Ishikawa (cell line): ENCODE data around the gene SLC5A10.

ENCODE experiments used
- CEBPB ChIP-seq: IDR thresholded peaks from 2 replicates; pipeline ENCODE4 v1.6.1; 2012
- CREB1 ChIP-seq: IDR thresholded peaks from 2 replicates; pipeline ENCODE4 v1.6.1; 2012; ENCODE audit warnings: low read depth
- EGR1 ChIP-seq: IDR thresholded peaks from 2 replicates; pipeline ENCODE4 v1.6.1; 2012
- EP300 ChIP-seq: IDR thresholded peaks from 2 replicates; pipeline ENCODE4 v1.6.1; 2012; ENCODE audit warnings: borderline replicate concordance
- FOXM1 ChIP-seq: IDR thresholded peaks from 2 replicates; pipeline ENCODE4 v1.6.1; 2012; ENCODE audit warnings: low read depth, borderline replicate concordance
- NFIC ChIP-seq: IDR thresholded peaks from 2 replicates; pipeline ENCODE4 v1.6.1; 2012
- RAD21 ChIP-seq: IDR thresholded peaks from 2 replicates; pipeline ENCODE4 v1.6.1; 2012; ENCODE audit warnings: low read depth
- TAF1 ChIP-seq: IDR thresholded peaks from 2 replicates; pipeline ENCODE4 v1.6.1; 2012; ENCODE audit warnings: low read depth, mild to moderate bottlenecking
- TCF12 ChIP-seq: IDR thresholded peaks from 2 replicates; pipeline ENCODE4 v1.6.1; 2012; ENCODE audit warnings: low read depth
- TEAD4 ChIP-seq: IDR thresholded peaks from 2 replicates; pipeline ENCODE4 v1.6.1; 2012
- YY1 ChIP-seq: IDR thresholded peaks from 2 replicates; pipeline ENCODE4 v1.6.1; 2012; ENCODE audit warnings: low read depth
- ZBTB7A ChIP-seq: IDR thresholded peaks from 2 replicates; pipeline ENCODE4 v1.6.1; 2012; ENCODE audit warnings: low read depth
- TF ChIP-seq, protein P1 (sequence below): IDR thresholded peaks from 2 replicates; pipeline ENCODE4 v1.6.1; 2012
- TF ChIP-seq, protein P2 (sequence below): IDR thresholded peaks from 2 replicates; pipeline ENCODE4 v1.6.1; 2012
- TF ChIP-seq, protein P3 (sequence below): IDR thresholded peaks from 2 replicates; pipeline ENCODE4 v1.6.1; 2012; ENCODE audit warnings: low read depth, mild to moderate bottlenecking

The SLC5A10 gene

DNA sequence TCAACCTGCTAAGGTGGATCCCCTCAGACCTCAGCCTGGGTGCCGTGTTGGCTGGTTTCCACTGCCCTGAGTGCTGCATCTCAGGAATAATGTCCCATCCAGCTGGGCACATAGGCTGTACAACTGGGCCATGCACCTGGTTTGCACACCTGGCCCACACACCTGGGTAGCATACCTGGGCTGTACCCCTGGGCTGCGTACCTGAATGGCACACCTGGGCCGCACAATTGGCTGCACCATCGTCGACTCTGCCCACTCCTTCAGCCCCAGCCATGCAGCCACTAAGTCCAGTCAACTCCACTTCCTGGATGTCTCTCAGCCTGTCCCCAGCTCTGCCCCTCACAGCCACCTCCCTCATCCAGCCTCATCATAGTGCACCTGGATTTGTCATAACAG is 7.9 kb downstream of the SLC5A10 start:
- TF ChIP-seq CEBPB, result no peak
- no peak for TF ChIP-seq RAD21
- TF ChIP-seq TEAD4, result no peak
- TF ChIP-seq EGR1, result no peak
- TF ChIP-seq, protein P1, sequence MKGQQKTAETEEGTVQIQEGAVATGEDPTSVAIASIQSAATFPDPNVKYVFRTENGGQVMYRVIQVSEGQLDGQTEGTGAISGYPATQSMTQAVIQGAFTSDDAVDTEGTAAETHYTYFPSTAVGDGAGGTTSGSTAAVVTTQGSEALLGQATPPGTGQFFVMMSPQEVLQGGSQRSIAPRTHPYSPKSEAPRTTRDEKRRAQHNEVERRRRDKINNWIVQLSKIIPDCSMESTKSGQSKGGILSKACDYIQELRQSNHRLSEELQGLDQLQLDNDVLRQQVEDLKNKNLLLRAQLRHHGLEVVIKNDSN, result no peak
- TF ChIP-seq TAF1, result no peak
- TF ChIP-seq TCF12, result no peak
- TF ChIP-seq FOXM1, result no peak
- TF ChIP-seq CREB1, result no peak
- TF ChIP-seq, protein P2, sequence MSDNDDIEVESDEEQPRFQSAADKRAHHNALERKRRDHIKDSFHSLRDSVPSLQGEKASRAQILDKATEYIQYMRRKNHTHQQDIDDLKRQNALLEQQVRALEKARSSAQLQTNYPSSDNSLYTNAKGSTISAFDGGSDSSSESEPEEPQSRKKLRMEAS, result no peak
- no peak for TF ChIP-seq YY1
- TF ChIP-seq ZBTB7A, result no peak
- TF ChIP-seq, protein P3, sequence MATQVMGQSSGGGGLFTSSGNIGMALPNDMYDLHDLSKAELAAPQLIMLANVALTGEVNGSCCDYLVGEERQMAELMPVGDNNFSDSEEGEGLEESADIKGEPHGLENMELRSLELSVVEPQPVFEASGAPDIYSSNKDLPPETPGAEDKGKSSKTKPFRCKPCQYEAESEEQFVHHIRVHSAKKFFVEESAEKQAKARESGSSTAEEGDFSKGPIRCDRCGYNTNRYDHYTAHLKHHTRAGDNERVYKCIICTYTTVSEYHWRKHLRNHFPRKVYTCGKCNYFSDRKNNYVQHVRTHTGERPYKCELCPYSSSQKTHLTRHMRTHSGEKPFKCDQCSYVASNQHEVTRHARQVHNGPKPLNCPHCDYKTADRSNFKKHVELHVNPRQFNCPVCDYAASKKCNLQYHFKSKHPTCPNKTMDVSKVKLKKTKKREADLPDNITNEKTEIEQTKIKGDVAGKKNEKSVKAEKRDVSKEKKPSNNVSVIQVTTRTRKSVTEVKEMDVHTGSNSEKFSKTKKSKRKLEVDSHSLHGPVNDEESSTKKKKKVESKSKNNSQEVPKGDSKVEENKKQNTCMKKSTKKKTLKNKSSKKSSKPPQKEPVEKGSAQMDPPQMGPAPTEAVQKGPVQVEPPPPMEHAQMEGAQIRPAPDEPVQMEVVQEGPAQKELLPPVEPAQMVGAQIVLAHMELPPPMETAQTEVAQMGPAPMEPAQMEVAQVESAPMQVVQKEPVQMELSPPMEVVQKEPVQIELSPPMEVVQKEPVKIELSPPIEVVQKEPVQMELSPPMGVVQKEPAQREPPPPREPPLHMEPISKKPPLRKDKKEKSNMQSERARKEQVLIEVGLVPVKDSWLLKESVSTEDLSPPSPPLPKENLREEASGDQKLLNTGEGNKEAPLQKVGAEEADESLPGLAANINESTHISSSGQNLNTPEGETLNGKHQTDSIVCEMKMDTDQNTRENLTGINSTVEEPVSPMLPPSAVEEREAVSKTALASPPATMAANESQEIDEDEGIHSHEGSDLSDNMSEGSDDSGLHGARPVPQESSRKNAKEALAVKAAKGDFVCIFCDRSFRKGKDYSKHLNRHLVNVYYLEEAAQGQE, result no peak
- no peak for TF ChIP-seq EP300

DNA sequence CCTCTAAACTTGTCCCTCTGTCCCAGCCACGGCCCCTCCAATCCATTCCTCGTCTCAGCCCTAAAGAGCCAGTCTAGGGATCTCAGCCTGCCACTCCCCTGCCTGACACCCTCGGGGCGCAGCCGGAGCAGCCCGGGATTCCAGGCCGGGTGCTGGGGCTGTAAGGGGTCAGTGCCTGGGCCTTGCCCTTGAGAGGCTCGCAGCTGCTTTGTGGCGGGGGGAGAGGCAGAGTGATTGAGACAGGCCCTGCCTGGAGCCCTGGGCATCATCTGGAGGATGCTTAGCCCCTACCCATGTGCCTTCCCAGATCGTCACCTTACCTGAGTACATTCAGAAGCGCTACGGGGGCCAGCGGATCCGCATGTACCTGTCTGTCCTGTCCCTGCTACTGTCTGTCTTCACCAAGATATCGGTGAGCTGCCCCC is 8.3 kb downstream of the SLC5A10 start:
- TF ChIP-seq TCF12 (no peak), TAF1 (no peak), CEBPB (no peak)

DNA sequence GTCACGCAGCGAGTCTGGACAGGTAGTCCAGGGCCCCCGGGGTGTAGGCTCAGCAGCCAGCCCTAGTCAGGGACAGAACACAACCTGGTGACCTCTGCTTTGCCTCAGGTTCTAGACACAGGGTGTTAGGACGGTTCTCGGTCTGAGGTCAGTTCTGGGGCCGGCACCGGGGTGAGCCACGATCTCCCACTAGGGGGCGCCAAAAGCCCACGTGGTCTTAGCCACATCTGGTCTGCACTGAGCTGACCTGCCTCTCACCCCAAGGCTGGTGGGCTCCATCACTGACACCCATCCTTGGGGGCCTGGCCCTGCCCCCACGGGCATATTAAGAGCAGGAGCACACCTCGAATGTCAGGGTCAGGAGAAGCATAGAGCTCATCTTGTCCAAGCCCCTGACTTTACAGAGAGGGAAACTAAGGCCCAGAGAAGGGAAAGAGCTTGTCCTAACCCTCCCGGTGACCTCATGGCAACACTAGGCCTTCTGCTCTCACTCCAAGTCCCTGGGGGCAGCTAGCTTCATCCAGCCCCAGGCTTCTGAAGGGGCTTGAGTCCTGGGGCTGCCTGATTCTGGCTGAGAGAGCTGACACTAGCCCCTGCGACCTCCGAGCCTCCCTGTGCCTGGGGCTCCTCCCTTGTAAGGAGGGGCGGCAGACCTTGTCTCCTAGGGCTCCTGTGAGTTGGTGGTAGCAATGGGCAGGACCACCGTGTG is 9.0 kb downstream of the SLC5A10 start:
- TF ChIP-seq, protein P2, result peak; percentile 50; the same call in 1 of the 2 replicates
- peak; percentile 99 for TF ChIP-seq RAD21
- TF ChIP-seq, protein P1, result peak; percentile 55; the same call in 1 of the 2 replicates
- no peak for TF ChIP-seq EGR1

DNA sequence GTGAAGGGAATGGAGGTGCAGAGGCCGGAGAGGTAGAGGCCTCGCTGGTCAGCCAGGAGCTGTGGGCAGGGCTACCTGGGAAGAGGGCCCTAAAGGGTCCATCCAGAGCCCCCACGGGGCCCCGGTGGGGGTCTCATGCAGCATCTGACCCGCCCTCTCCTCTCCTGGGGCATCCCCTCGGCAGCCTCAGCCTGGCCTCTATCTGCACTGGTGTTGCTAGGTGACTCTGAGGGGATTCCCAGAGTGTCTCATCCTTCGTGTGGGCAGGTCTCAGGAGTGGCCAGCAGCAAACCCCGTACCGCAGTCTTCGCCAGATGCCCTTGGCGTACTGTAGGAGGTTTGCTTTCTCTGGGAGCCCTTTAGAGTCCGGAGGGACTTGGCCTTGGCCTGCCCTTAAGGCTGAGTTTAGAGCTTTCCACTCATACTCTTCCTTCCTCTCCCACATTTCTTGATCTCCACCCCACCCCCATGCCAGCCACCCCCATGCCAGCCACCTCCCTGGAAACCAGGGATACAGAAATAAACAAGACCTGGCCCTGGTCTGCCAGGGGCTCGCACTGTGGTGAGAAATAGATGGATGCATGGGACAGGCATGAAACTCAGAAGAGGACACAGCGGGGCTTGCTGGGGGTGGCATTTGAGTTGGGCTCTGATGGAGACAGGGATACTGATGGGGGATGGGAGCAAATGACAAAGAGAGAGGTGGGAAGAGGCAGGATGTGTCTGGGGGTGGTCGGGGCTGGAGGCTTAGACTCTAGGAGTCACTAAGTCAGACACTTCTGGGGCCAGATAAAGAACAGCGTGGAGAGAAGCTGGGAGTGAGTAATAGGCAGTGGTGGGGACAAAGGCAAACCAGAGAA is 9.9 kb downstream of the SLC5A10 start:
- TF ChIP-seq YY1, result no peak
- no peak for TF ChIP-seq NFIC

DNA sequence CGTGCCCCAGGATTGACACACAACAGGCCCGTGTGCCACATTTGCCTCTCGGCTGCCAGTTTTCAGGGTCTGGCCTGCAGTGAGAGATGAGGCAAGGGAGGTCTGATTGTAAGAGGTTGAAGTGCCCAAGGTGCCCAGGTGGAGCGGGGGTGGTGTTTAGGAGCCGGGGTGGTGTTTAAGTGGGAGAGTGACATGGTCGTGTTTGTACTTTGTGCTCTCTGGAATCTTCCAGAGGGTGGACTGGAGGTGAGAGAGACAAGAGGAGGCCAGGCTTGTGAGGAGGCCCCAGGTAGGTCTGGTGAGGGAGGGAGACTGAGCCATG is 10.5 kb downstream of the SLC5A10 start:
- no peak for TF ChIP-seq CEBPB
- no peak for TF ChIP-seq TAF1
- no peak for TF ChIP-seq FOXM1

DNA sequence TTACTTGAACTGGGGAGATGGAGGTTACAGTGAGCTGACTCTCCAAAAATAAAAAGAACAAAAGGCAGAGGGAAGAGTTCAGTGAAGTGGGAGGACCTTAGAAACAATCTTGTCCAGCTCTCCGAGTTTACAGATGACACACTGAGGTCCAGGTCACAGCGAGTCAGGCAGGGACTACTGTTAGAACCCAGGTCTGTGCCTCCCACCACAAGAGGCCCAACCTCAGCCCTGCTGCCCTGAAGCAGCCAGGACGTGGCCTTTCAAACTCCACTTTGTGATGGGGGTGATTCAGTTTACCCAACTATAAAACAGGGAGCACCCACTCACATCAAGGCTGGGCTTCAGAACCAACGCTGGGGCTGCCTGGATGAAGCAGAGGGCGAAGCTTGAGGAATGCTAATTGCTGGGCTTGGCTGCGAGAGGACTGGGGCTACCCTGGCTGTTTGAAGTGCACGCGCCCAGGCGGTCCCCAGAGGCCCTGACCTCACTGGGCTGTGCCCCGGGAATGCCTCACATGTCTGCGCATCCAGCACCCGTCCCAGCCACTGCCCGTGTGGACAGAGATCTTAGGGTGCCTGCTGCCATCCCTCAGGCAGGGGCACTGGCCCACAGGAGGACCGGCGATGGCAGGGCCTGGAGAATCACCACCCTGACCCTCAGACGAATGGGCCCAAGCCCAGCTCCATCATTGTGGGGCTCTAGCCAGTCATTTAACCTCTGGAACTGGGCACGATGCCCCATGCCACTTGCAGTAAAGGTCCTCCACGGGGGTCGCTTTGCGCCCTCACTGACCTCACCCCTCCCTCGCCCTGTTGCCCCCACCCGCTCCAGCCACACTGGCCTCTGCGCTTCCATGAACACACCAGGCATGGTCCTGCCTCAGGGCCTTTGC is 11.4 kb downstream of the SLC5A10 start:
- TF ChIP-seq FOXM1, result no peak
- TF ChIP-seq CREB1, result no peak
- TF ChIP-seq TCF12, result no peak
- TF ChIP-seq YY1, result no peak
- TF ChIP-seq NFIC, result no peak
- no peak for TF ChIP-seq EGR1

DNA sequence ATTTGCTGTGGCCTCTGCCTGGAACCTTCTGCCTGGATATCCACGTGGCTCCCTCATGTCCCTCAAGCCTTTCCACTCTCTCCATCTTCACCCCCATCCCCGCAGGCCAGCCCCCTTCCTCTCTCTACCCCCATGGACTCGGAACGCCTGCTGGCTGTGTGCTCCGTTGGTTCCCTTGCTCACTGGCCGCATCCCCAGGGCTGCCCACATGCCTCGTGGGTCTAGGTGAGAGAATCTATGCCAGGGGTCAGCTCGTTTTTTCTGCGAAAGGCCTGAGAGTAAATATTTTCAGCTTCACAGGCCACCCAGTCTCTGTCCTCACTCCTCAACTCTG is 12.0 kb downstream of the SLC5A10 start:
- no peak for TF ChIP-seq RAD21
- TF ChIP-seq, protein P3, result no peak
- TF ChIP-seq, protein P2, result no peak
- no peak for TF ChIP-seq YY1
- TF ChIP-seq EP300, result no peak
- no peak for TF ChIP-seq EGR1
